HepG2 (cell line): ENCODE results near the gene COMMD10. TPM values are rescaled to one million over a fixed set of nuclear protein-coding genes. Genes with fewer than 3 reads are reported as not detected.

Source experiments
- ATAC-seq: fragments of 200-7000 bp; cut with Tn5 transposase; 3 replicates; pipeline ENCODE4 v1.9.1; 2020; ENCODE audit warnings: mild to moderate bottlenecking, moderate library complexity
- BruUV-seq: library from RNA; stranded (reverse); fragments of 400-500 nt; replicated peaks from 2 replicates; lab custom pipeline; 2021; lab: Mats Ljungman, UMichigan
- CTCF ChIA-PET: fragments of 300-600 bp; formaldehyde crosslinking; extraction: SDS; loops from one replicate; lab custom pipeline; 2021; ENCODE audit warnings: low total read pairs, inconsistent platforms, low intra/inter-chr PET ratio; lab: Yijun Ruan, JAX
- POLR2A ChIA-PET: fragments of 350-600 bp; sonication (Branson Sonifier 250); formaldehyde crosslinking; loops from one replicate; lab custom pipeline; 2020; ENCODE audit warnings: antibody characterized with exemption, inconsistent platforms; lab: Yijun Ruan, JAX
- DNase-seq: peaks from one replicate; pipeline ENCODE4 v3.0.0-alpha.2; 2015; ENCODE audit warnings: low spot score
- FAIRE-seq: peaks from 3 replicates; lab custom pipeline; 2011; peaks lifted over from hg19 to GRCh38; lab: Jason Lieb, UNC
- H2AFZ ChIP-seq: one replicate; pipeline ENCODE4 v1.6.1; 2011; ENCODE audit warnings: low read length, inconsistent platforms
- H3K27ac ChIP-seq: fragments of 300-600 bp; 3 replicates; pipeline ENCODE4 v1.8.0; 2011; ENCODE audit warnings: mixed run types, mild to moderate bottlenecking, mixed read lengths, low read length, inconsistent platforms; ENCODE audit not compliant: insufficient read depth; ENCODE audit errors: extremely low read length
- H3K27me3 ChIP-seq, 2 experiments: fragments of 200-600 bp in 1 of 2; 2 replicates in 1 of 2; 3 replicates in 1 of 2; pipeline versions ENCODE4 v1.6.0 to v1.8.0; 2011; ENCODE audit warnings: low read length in 2 of 2, mild to moderate bottlenecking in 2 of 2, moderate library complexity in 2 of 2, inconsistent platforms in 1 of 2; ENCODE audit not compliant: insufficient read depth in 2 of 2, control insufficient read depth in 1 of 2
- H3K36me3 ChIP-seq, 2 experiments: fragments of 200-600 bp in 1 of 2; replicated peaks in 1 of 2; 2 replicates in 1 of 2; 3 replicates in 1 of 2; pipeline versions ENCODE4 v1.5.1 to v1.8.0; 2011; ENCODE audit warnings: low read length in 2 of 2, inconsistent platforms in 1 of 2; ENCODE audit not compliant: insufficient read depth in 2 of 2, control insufficient read depth in 1 of 2
- H3K4me1 ChIP-seq: 2 replicates; pipeline ENCODE4 v1.5.1; 2012; ENCODE audit warnings: low read length, inconsistent platforms; ENCODE audit not compliant: insufficient read depth
- H3K4me2 ChIP-seq: 2 replicates; pipeline ENCODE4 v1.6.0; 2011; ENCODE audit warnings: low read depth, low read length, inconsistent platforms
- H3K4me3 ChIP-seq, 3 experiments: fragments of 200-600 bp in 1 of 3; sonication (generic), shearing (Covaris generic) in 1 of 3; replicated peaks in 1 of 3; 2 replicates each; pipeline ENCODE4 v1.5.1; 2011 to 2016; ENCODE audit warnings: low read length in 3 of 3, inconsistent platforms in 2 of 3, low read depth in 2 of 3, mild to moderate bottlenecking in 2 of 3, control low read depth in 1 of 3, mixed read lengths in 1 of 3; ENCODE audit not compliant: insufficient read depth in 1 of 3
- H3K79me2 ChIP-seq: one replicate; pipeline ENCODE4 v1.6.1; 2011; ENCODE audit warnings: low read length, inconsistent platforms; ENCODE audit not compliant: insufficient read depth
- H3K9ac ChIP-seq: 2 replicates; pipeline ENCODE4 v1.6.0; 2011; ENCODE audit warnings: mild to moderate bottlenecking, low read depth, low read length, inconsistent platforms; ENCODE audit not compliant: insufficient read depth
- H3K9me3 ChIP-seq: 2 replicates; pipeline ENCODE4 v1.5.1; 2012; ENCODE audit warnings: mild to moderate bottlenecking, low read length
- H4K20me1 ChIP-seq: 2 replicates; pipeline ENCODE4 v1.6.0; 2011; ENCODE audit warnings: inconsistent platforms, mild to moderate bottlenecking, low read length, moderate library complexity; ENCODE audit not compliant: insufficient read depth
- AKAP8 ChIP-seq: sonication (generic); formaldehyde crosslinking; IDR thresholded peaks from 2 replicates; pipeline ENCODE4 v1.5.1; 2020; ENCODE audit warnings: mild to moderate bottlenecking, missing genetic modification reagents
- GATAD1 ChIP-seq: IDR thresholded peaks from 2 replicates; pipeline ENCODE4 v1.6.1; 2016; ENCODE audit warnings: missing genetic modification reagents, missing compliant biosample characterization
- HNF4G ChIP-seq, 2 experiments: sonication (generic) in 1 of 2; formaldehyde crosslinking in 1 of 2; IDR thresholded peaks; 2 replicates each; pipeline versions ENCODE4 v1.4.0 to v1.6.1; 2011 to 2020; ENCODE audit warnings: borderline replicate concordance in 2 of 2, low read depth in 2 of 2, mild to moderate bottlenecking in 2 of 2, low read length in 1 of 2, missing genetic modification reagents in 1 of 2, moderate library complexity in 1 of 2
- KAT7 ChIP-seq: IDR thresholded peaks from 2 replicates; pipeline ENCODE4 v1.6.1; 2018; ENCODE audit warnings: borderline replicate concordance, missing compliant biosample characterization
- KDM3A ChIP-seq: IDR thresholded peaks from 2 replicates; pipeline ENCODE4 v1.6.1; 2018; ENCODE audit warnings: low read depth, missing compliant biosample characterization
- LCORL ChIP-seq, 2 experiments: fragments of 450-650 bp in 1 of 2; sonication (generic) in 1 of 2; formaldehyde crosslinking in 1 of 2; IDR thresholded peaks; 2 replicates each; pipeline versions ENCODE4 v1.5.0 to v1.6.1; 2017 to 2020; ENCODE audit warnings: antibody characterized with exemption in 1 of 2, missing genetic modification reagents in 1 of 2
- MED13 ChIP-seq: sonication (generic); formaldehyde crosslinking; IDR thresholded peaks from 2 replicates; pipeline ENCODE4 v1.5.0; 2020; ENCODE audit warnings: missing genetic modification reagents
- NCOR1 ChIP-seq: fragments of 200-600 bp; sonication (generic); IDR thresholded peaks from 2 replicates; pipeline ENCODE4 v1.7.0; 2017; ENCODE audit warnings: antibody characterized with exemption, low read length, borderline replicate concordance
- NPAS2 ChIP-seq: sonication (generic); formaldehyde crosslinking; IDR thresholded peaks from 2 replicates; pipeline ENCODE4 v1.8.0; 2022; ENCODE audit warnings: mild to moderate bottlenecking, missing genetic modification reagents, borderline replicate concordance
- NR1H2 ChIP-seq: sonication (generic); formaldehyde crosslinking; IDR thresholded peaks from 2 replicates; pipeline ENCODE4 v1.8.1; 2022; ENCODE audit warnings: low read depth, missing genetic modification reagents, borderline replicate concordance
- SKIL ChIP-seq: sonication (generic); formaldehyde crosslinking; IDR thresholded peaks from 2 replicates; pipeline ENCODE4 v1.8.0; 2022; ENCODE audit warnings: missing genetic modification reagents, mild to moderate bottlenecking, moderate library complexity, borderline replicate concordance
- SMC3 ChIP-seq: IDR thresholded peaks from 2 replicates; pipeline ENCODE4 v1.6.1; 2011; ENCODE audit warnings: low read length, improper control_type of control experiment
- SMYD3 ChIP-seq: sonication (generic); formaldehyde crosslinking; IDR thresholded peaks from 2 replicates; pipeline ENCODE4 v1.8.1; 2023; ENCODE audit warnings: mild to moderate bottlenecking, missing genetic modification reagents
- TEF ChIP-seq: sonication (generic); formaldehyde crosslinking; IDR thresholded peaks from 2 replicates; pipeline ENCODE4 v1.5.0; 2020; ENCODE audit warnings: missing genetic modification reagents
- ZC3H4 ChIP-seq: sonication (generic); formaldehyde crosslinking; IDR thresholded peaks from 2 replicates; pipeline ENCODE4 v1.4.0; 2020; ENCODE audit warnings: missing genetic modification reagents, borderline replicate concordance
- WGBS: methylation state at CpG from one replicate; pipeline ENCODE4 v1.1.6; 2017; ENCODE audit warnings: low lambda C conversion rate; 5-methylcytosine and 5-hydroxymethylcytosine counted together
- in situ Hi-C: cut with HindIII; loops from 2 replicates; pipeline ENCODE4 v1.10.0; 2017; ENCODE audit warnings: low pct_unique_long_range_greater_than_20kb; ENCODE audit not compliant: extremely low pct_ligation_motif_present
- intact Hi-C: fragments of 100-400 bp; cut with micrococcal nuclease; formaldehyde crosslinking; loops from one replicate; pipeline ENCODE4 v1.10.0; 2022; ENCODE audit not compliant: unreplicated experiment
- polyA plus RNA-seq, 8 experiments: library from polyadenylated mRNA; depleted of rRNA in 3 of 8; stranded (reverse) in 7 of 8; unstranded in 1 of 8; fragments of >200 nt; fragmentation: Illumina TruSeq in 4 of 8; extraction: Trizol in 4 of 8; gene quantifications; 2 replicates each; pipeline versions ENCODE4 v1.2.1 to v1.2.3, GENCODE V29; 2011 to 2016; ENCODE audit warnings: low read depth in 4 of 8, missing spikeins in 1 of 8, mixed read lengths in 1 of 8; ENCODE audit not compliant: insufficient read depth in 1 of 8
- total RNA-seq, 5 experiments: library from RNA; depleted of rRNA; stranded (reverse); fragments of >200 nt; fragmentation: Illumina TruSeq; extraction: Trizol; gene quantifications; 2 replicates each; pipeline ENCODE4 v1.2.3, GENCODE V29; 2016; ENCODE audit warnings: low read depth in 1 of 5

Gene COMMD10
- total and polyA plus RNA-seq, 2 of the 13 experiments (the other 11 are each of a cell fraction or from before 2014, with no cell fraction given) = 16.9 to 39.3 TPM

- CTCF ChIA-PET = no interaction called here
- TF ChIP-seq ZC3H4 (CRISPR knock-in tag) (no peak), KAT7 (no peak), HNF4G (IDR thresholded peaks at IDR 0.05; ENCODE audit: borderline replicate concordance, low read depth, low read length) (no peak), HNF4G (CRISPR knock-in tag; IDR thresholded peaks at IDR 0.05; ENCODE audit: borderline replicate concordance, low read depth) (no peak), NCOR1 (no peak), NR1H2 (CRISPR knock-in tag) (no peak), KDM3A (no peak), SMC3 (no peak), LCORL (IDR thresholded peaks at IDR 0.05) (no peak), LCORL (CRISPR knock-in tag; IDR thresholded peaks at IDR 0.05) (no peak), TEF (CRISPR knock-in tag) (no peak), SMYD3 (CRISPR knock-in tag) (no peak), NPAS2 (CRISPR knock-in tag) (no peak), MED13 (CRISPR knock-in tag) (no peak), AKAP8 (CRISPR knock-in tag) (no peak), GATAD1 (no peak), SKIL (CRISPR knock-in tag) (no peak)
- ATAC-seq = no peak
These were observed 230.7 kb downstream of the COMMD10 start for GRCh38 chr5:116315531-116315930.

More at GRCh38 chr5:116315531-116315930, 230.7 kb downstream of the COMMD10 start:
- H3K79me2 ChIP-seq = no peaks in the 10 kb centered on the region
- DNase-seq (no peak), FAIRE-seq (no peak)
- POLR2A ChIA-PET = no interaction called here
- in situ Hi-C loops = no loop called here
- H3K27ac ChIP-seq = no peak overlapping the region
- H4K20me1 ChIP-seq = no peaks in the 10 kb centered on the region
- peaks cover 0 to 4% of the 10 kb centered on the region in 2 experiments; a peak in 1 of 5 replicates for H3K36me3 ChIP-seq
- no peak overlapping the region for H3K9ac ChIP-seq
- no peaks in the 10 kb centered on the region; the same call in 1 of the 2 replicates for H3K9me3 ChIP-seq
- no peak overlapping the region for H3K4me3 ChIP-seq
- no peak overlapping the region for H2AFZ ChIP-seq
- no TSS peak for BruUV-seq
- intact Hi-C loops = no loop called here
- 97% methylated on average over 2 of the region's 2 CpGs for WGBS
- no peak overlapping the region for H3K4me2 ChIP-seq
- H3K27me3 ChIP-seq = no peaks in the 10 kb centered on the region
- no peaks in the 10 kb centered on the region for H3K4me1 ChIP-seq
